SK-N-SH (cell line): ENCODE data around the gene MBD2.

Source experiments
- CHD2 ChIP-seq: fragments of 150-350 bp; IDR thresholded peaks from 2 replicates; pipeline ENCODE4 v1.6.1; 2018; ENCODE audit warnings: low read length; ENCODE audit not compliant: partially characterized antibody
- EZH2phosphoT487 ChIP-seq: fragments of 200-600 bp; sonication (generic); IDR thresholded peaks from 2 replicates; pipeline ENCODE4 v1.6.1; 2017; ENCODE audit warnings: low read depth, mixed run types, mild to moderate bottlenecking, antibody characterized with exemption, moderate library complexity, borderline replicate concordance
- JUND ChIP-seq: IDR thresholded peaks from 2 replicates; pipeline ENCODE4 v1.4.0; 2012
- NRF1 ChIP-seq: IDR thresholded peaks from 2 replicates; pipeline ENCODE4 v1.6.1; 2012; ENCODE audit warnings: low read depth, mild to moderate bottlenecking, low read length
- POLR2AphosphoS5 ChIP-seq: IDR thresholded peaks from 2 replicates; pipeline ENCODE4 v1.6.1; 2012; ENCODE audit warnings: low read depth, low read length
- RXRA ChIP-seq: IDR thresholded peaks from 2 replicates; pipeline ENCODE4 v1.4.0; 2012; ENCODE audit warnings: low read depth, mild to moderate bottlenecking, borderline replicate concordance
- TAF1 ChIP-seq: IDR thresholded peaks from 2 replicates; pipeline ENCODE4 v1.6.1; 2012; ENCODE audit warnings: low read depth, mild to moderate bottlenecking, low read length, moderate library complexity, borderline replicate concordance
- YY1 ChIP-seq: IDR thresholded peaks from 2 replicates; pipeline ENCODE4 v1.4.0; 2012; ENCODE audit warnings: low read depth, mild to moderate bottlenecking
- TF ChIP-seq, protein P1 (sequence below): fragments of 200-600 bp; sonication (generic); IDR thresholded peaks from 2 replicates; pipeline ENCODE4 v1.6.1; 2017; ENCODE audit warnings: antibody characterized with exemption, mild to moderate bottlenecking, moderate library complexity
- TF ChIP-seq, protein P2 (sequence below): IDR thresholded peaks from 2 replicates; pipeline ENCODE4 v1.6.1; 2012; ENCODE audit warnings: mild to moderate bottlenecking, low read depth, low read length, moderate library complexity
- TF ChIP-seq, protein P3 (sequence below): IDR thresholded peaks from 2 replicates; pipeline ENCODE4; 2012
- TF ChIP-seq, protein P4 (sequence below): IDR thresholded peaks from 2 replicates; pipeline ENCODE4 v1.4.0; 2012; ENCODE audit warnings: low read depth

DNA sequence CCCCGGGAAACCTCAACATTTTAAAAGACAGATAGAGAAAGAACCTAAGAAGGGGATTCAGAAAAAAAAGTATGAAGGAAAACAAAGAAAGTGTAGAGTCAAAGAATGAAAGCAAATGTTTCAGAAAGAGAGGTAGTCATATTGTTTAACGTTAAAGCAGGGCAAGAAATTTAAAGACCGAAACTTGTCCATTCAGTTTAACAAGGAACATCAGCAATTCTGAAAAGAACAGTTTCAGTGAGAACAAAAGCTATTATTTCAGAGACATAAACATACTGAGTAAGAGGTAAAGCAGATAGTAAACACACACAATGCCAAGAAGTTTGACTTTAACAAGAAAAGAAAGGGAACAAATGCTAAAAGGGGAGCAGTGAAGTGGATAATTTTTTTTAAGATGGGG is 41.1 kb downstream of the MBD2 start:
- TF ChIP-seq, protein P1, sequence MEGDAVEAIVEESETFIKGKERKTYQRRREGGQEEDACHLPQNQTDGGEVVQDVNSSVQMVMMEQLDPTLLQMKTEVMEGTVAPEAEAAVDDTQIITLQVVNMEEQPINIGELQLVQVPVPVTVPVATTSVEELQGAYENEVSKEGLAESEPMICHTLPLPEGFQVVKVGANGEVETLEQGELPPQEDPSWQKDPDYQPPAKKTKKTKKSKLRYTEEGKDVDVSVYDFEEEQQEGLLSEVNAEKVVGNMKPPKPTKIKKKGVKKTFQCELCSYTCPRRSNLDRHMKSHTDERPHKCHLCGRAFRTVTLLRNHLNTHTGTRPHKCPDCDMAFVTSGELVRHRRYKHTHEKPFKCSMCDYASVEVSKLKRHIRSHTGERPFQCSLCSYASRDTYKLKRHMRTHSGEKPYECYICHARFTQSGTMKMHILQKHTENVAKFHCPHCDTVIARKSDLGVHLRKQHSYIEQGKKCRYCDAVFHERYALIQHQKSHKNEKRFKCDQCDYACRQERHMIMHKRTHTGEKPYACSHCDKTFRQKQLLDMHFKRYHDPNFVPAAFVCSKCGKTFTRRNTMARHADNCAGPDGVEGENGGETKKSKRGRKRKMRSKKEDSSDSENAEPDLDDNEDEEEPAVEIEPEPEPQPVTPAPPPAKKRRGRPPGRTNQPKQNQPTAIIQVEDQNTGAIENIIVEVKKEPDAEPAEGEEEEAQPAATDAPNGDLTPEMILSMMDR, result no peak
- no peak for TF ChIP-seq JUND
- no peak for TF ChIP-seq EZH2phosphoT487
- no peak for TF ChIP-seq CHD2
- no peak for TF ChIP-seq YY1
- TF ChIP-seq TAF1, result no peak
- TF ChIP-seq POLR2AphosphoS5, result no peak
- TF ChIP-seq, protein P2, sequence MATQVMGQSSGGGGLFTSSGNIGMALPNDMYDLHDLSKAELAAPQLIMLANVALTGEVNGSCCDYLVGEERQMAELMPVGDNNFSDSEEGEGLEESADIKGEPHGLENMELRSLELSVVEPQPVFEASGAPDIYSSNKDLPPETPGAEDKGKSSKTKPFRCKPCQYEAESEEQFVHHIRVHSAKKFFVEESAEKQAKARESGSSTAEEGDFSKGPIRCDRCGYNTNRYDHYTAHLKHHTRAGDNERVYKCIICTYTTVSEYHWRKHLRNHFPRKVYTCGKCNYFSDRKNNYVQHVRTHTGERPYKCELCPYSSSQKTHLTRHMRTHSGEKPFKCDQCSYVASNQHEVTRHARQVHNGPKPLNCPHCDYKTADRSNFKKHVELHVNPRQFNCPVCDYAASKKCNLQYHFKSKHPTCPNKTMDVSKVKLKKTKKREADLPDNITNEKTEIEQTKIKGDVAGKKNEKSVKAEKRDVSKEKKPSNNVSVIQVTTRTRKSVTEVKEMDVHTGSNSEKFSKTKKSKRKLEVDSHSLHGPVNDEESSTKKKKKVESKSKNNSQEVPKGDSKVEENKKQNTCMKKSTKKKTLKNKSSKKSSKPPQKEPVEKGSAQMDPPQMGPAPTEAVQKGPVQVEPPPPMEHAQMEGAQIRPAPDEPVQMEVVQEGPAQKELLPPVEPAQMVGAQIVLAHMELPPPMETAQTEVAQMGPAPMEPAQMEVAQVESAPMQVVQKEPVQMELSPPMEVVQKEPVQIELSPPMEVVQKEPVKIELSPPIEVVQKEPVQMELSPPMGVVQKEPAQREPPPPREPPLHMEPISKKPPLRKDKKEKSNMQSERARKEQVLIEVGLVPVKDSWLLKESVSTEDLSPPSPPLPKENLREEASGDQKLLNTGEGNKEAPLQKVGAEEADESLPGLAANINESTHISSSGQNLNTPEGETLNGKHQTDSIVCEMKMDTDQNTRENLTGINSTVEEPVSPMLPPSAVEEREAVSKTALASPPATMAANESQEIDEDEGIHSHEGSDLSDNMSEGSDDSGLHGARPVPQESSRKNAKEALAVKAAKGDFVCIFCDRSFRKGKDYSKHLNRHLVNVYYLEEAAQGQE, result no peak
- TF ChIP-seq, protein P3, sequence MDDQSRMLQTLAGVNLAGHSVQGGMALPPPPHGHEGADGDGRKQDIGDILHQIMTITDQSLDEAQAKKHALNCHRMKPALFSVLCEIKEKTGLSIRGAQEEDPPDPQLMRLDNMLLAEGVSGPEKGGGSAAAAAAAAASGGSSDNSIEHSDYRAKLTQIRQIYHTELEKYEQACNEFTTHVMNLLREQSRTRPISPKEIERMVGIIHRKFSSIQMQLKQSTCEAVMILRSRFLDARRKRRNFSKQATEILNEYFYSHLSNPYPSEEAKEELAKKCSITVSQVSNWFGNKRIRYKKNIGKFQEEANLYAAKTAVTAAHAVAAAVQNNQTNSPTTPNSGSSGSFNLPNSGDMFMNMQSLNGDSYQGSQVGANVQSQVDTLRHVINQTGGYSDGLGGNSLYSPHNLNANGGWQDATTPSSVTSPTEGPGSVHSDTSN, result no peak
- no peak for TF ChIP-seq RXRA
- TF ChIP-seq, protein P4, sequence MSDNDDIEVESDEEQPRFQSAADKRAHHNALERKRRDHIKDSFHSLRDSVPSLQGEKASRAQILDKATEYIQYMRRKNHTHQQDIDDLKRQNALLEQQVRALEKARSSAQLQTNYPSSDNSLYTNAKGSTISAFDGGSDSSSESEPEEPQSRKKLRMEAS, result no peak
- no peak for TF ChIP-seq NRF1
